Left lung (tissue), 10 donors: Measurements from ENCODE around the gene CDK3. TPM values are rescaled to one million over a fixed set of nuclear protein-coding genes. Genes with fewer than 3 reads are reported as not detected.

ENCODE experiments used
- ATAC-seq: fragments of 200-7000 bp; cut with Tn5 transposase; one replicate; pipeline ENCODE4 v1.9.1; 2020; ENCODE audit warnings: moderate library complexity
- DNase-seq, 4 donors: peaks; one replicate each; pipeline ENCODE4 v3.0.0-alpha.2; 2013 to 2020
- H3K27ac ChIP-seq, 2 donors: fragments of 200-600 bp; sonication (generic) in 1 of 2; one replicate each; pipeline versions ENCODE4 v1.5.0 to v1.8.0; 2020 to 2021
- H3K27me3 ChIP-seq, 2 donors: fragments of 200-600 bp; sonication (generic) in 1 of 2; one replicate each; pipeline versions ENCODE4 v1.5.0 to v1.8.0; 2020 to 2021
- H3K36me3 ChIP-seq, 2 donors: fragments of 200-600 bp; sonication (generic) in 1 of 2; one replicate each; pipeline versions ENCODE4 v1.5.0 to v1.8.0; 2020 to 2021
- H3K4me1 ChIP-seq, 2 donors: fragments of 200-600 bp; one replicate each; pipeline ENCODE4 v1.8.0; 2021
- H3K4me3 ChIP-seq, 2 donors: fragments of 200-600 bp; sonication (generic) in 1 of 2; one replicate each; pipeline versions ENCODE4 v1.5.0 to v1.8.0; 2020 to 2021; ENCODE audit warnings: mild to moderate bottlenecking in 1 of 2
- H3K9me3 ChIP-seq, 2 donors: fragments of 200-600 bp; sonication (generic) in 1 of 2; one replicate each; pipeline versions ENCODE4 v1.5.0 to v1.8.0; 2020 to 2021
- intact Hi-C, 2 donors: fragments of 100-400 bp; cut with DNase I; formaldehyde crosslinking; loops; one replicate each; pipeline versions ENCODE4 v1.11.2 to v1.14.2; 2022
- polyA plus RNA-seq, 6 donors: library from polyadenylated mRNA; unstranded; fragments of 120-200 nt; gene quantifications; one replicate each; pipeline ENCODE4 v1.2.1, GENCODE V29; 2013; ENCODE audit not compliant: insufficient read length in 6 of 6
- total RNA-seq, 2 donors: library from RNA; stranded (reverse); fragmentation: NEBNext Ultra II Directional; extraction: Animal tissue kit (Norgen Biotek cat#: 25700); gene quantifications; one replicate each; pipeline ENCODE4 v1.2.1, GENCODE V29; 2021
- TF ChIP-seq, protein P1 (sequence below), 2 donors: fragments of 200-600 bp; sonication (generic) in 1 of 2; IDR thresholded peaks; one replicate each; pipeline versions ENCODE4 v1.5.0 to v1.8.0; 2021; ENCODE audit warnings: antibody characterized with exemption in 2 of 2
- donor health status: DM: no; HTN: yes; CAD: no.
- donor health status: DM: no; HTN: no; CAD: no.

Gene CDK3
- total and polyA plus RNA-seq, 8 donors: 5.4 to 23.3 (median 18.6) TPM

GRCh38 chr17:75976175-75976848 is 24.3 kb upstream of the CDK3 start:
- Histone ChIP-seq H3K9me3 (no peaks in the 10 kb centered on the region), H3K4me3 (no peak overlapping the region), H3K27ac (peak overlapping the region; percentile 1 to 35), H3K4me1 (peaks cover 23 to 56% of the 10 kb centered on the region in 2 donors), H3K36me3 (peaks cover 0 to 37% of the 10 kb centered on the region in 2 donors), H3K27me3 (no peaks in the 10 kb centered on the region)
- DNase-seq (no peak), ATAC-seq (no peak)
- TF ChIP-seq, protein P1, sequence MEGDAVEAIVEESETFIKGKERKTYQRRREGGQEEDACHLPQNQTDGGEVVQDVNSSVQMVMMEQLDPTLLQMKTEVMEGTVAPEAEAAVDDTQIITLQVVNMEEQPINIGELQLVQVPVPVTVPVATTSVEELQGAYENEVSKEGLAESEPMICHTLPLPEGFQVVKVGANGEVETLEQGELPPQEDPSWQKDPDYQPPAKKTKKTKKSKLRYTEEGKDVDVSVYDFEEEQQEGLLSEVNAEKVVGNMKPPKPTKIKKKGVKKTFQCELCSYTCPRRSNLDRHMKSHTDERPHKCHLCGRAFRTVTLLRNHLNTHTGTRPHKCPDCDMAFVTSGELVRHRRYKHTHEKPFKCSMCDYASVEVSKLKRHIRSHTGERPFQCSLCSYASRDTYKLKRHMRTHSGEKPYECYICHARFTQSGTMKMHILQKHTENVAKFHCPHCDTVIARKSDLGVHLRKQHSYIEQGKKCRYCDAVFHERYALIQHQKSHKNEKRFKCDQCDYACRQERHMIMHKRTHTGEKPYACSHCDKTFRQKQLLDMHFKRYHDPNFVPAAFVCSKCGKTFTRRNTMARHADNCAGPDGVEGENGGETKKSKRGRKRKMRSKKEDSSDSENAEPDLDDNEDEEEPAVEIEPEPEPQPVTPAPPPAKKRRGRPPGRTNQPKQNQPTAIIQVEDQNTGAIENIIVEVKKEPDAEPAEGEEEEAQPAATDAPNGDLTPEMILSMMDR (IDR thresholded peaks at IDR 0.05): no peak
- intact Hi-C loops: no loop called here

- Histone ChIP-seq H3K9me3 (no peaks in the 10 kb centered on the region), H3K27me3 (no peaks in the 10 kb centered on the region), H3K4me1 (peaks cover 40 to 76% of the 10 kb centered on the region in 2 donors), H3K36me3 (peaks cover 0 to 10% of the 10 kb centered on the region in 2 donors), H3K4me3 (peak within 1 kb of the TSS; percentile 81 to 91), H3K27ac (peak within 1 kb of the TSS; percentile 97 to 99)
- DNase-seq (peak; percentile 98 to 99 (median 98)), ATAC-seq (peak; percentile 94)
- TF ChIP-seq, protein P1 (IDR thresholded peaks at IDR 0.05): peak; percentile 25 to 29
- intact Hi-C loops: no loop called here
These were observed 21.5 kb upstream of the CDK3 start, which contains the start of the genes ACOX1 and TEN1 for GRCh38 chr17:75978938-75979704. TSS of gene ACOX1 (minus strand) at chr17:75979166. CDS start at chr17:75979073, 93 bp downstream. TSS of gene TEN1 (plus strand) at chr17:75979240. CDS start at chr17:75986193, 6,953 bp downstream.

- Histone ChIP-seq H3K36me3 (peaks cover 0 to 6% of the 10 kb centered on the region in 2 donors), H3K9me3 (no peaks in the 10 kb centered on the region), H3K4me3 (peak overlapping the region; percentile 81 to 91), H3K27ac (peak overlapping the region; percentile 97 to 99), H3K27me3 (no peaks in the 10 kb centered on the region), H3K4me1 (peaks cover 40 to 76% of the 10 kb centered on the region in 2 donors)
- TF ChIP-seq, protein P1 (IDR thresholded peaks at IDR 0.05): no peak
- no peak for DNase-seq
- intact Hi-C loops: no loop called here
- peak; percentile 16 for ATAC-seq
These were observed 20.9 kb upstream of the CDK3 start for GRCh38 chr17:75979705-75980187.

- Histone ChIP-seq H3K4me1 (peaks cover 39 to 72% of the 10 kb centered on the region in 2 donors), H3K27ac (peak overlapping the region; percentile 97 to 99), H3K4me3 (peak overlapping the region; percentile 81 to 91), H3K36me3 (peaks cover 0 to 6% of the 10 kb centered on the region in 2 donors), H3K27me3 (no peaks in the 10 kb centered on the region), H3K9me3 (no peaks in the 10 kb centered on the region)
- DNase-seq: no peak
- TF ChIP-seq, protein P1 (IDR thresholded peaks at IDR 0.05): no peak
- ATAC-seq: no peak
- intact Hi-C loops: no loop called here
These were observed 20.3 kb upstream of the CDK3 start for GRCh38 chr17:75980188-75981018.
